SU-DHL-6 (cell line): Measurements from ENCODE around the gene KCNIP4.

Experiments
- H2AFZ ChIP-seq: fragments of 200-600 bp; sonication (generic); 2 replicates; pipeline ENCODE4 v1.6.1; 2014; ENCODE audit warnings: low read depth, mild to moderate bottlenecking, moderate library complexity, mixed read lengths, antibody characterized with exemption, low read length; ENCODE audit not compliant: severe bottlenecking
- H3F3A ChIP-seq: fragments of 200-600 bp; shearing (Covaris generic); 2 replicates; pipeline ENCODE4 v1.6.0; 2016; ENCODE audit warnings: antibody characterized with exemption, mild to moderate bottlenecking; ENCODE audit not compliant: insufficient read depth
- H3K27ac ChIP-seq: fragments of 200-600 bp; sonication (generic); 2 replicates; pipeline ENCODE4 v1.5.1; 2016; ENCODE audit warnings: low read depth, mild to moderate bottlenecking, low read length, moderate library complexity, mixed read lengths
- H3K27me3 ChIP-seq: fragments of 200-600 bp; sonication (generic), shearing (Covaris generic); 2 replicates; pipeline ENCODE4 v1.6.0; 2014; ENCODE audit warnings: mild to moderate bottlenecking, low read length
- H3K36me3 ChIP-seq: fragments of 200-600 bp; sonication (generic); 2 replicates; pipeline ENCODE4 v1.6.1; 2014; ENCODE audit warnings: mild to moderate bottlenecking, low read length, mixed read lengths
- H3K4me2 ChIP-seq: fragments of 300-600, 200-600 bp; shearing (Covaris generic), sonication (generic); 2 replicates; pipeline ENCODE4 v1.6.0; 2014; ENCODE audit warnings: low read length, low read depth, mild to moderate bottlenecking; ENCODE audit not compliant: poor library complexity, severe bottlenecking
- H3K4me3 ChIP-seq: fragments of 200-600 bp; sonication (generic); 2 replicates; pipeline ENCODE4 v1.5.1; 2014; ENCODE audit warnings: antibody characterized with exemption, low read length, mild to moderate bottlenecking, mixed read lengths; ENCODE audit not compliant: insufficient read depth, poor library complexity, severe bottlenecking
- H3K79me2 ChIP-seq: fragments of 200-600 bp; sonication (generic); 2 replicates; pipeline ENCODE4 v1.6.1; 2014; ENCODE audit warnings: mild to moderate bottlenecking, low read length, moderate library complexity; ENCODE audit not compliant: insufficient read depth
- H3K9ac ChIP-seq: fragments of 200-600 bp; sonication (generic); 2 replicates; pipeline ENCODE4 v1.7.0; 2014; ENCODE audit warnings: mild to moderate bottlenecking, low read length
- H3K9me2 ChIP-seq: fragments of 200-600 bp; sonication (generic); replicated peaks from 2 replicates; pipeline ENCODE4 v1.6.1; 2014; ENCODE audit warnings: low read length; ENCODE audit not compliant: insufficient read depth
- H3K9me3 ChIP-seq: fragments of 200-600 bp; sonication (generic); 2 replicates; pipeline ENCODE4 v1.6.1; 2014; ENCODE audit warnings: low read length, mixed read lengths; ENCODE audit not compliant: insufficient read depth
- H4K20me1 ChIP-seq: fragments of 200-600 bp; sonication (generic); 2 replicates; pipeline ENCODE4 v1.6.1; 2014; ENCODE audit warnings: low read depth, mild to moderate bottlenecking, antibody characterized with exemption, low read length, moderate library complexity, mixed read lengths
- EZH2phosphoT487 ChIP-seq: fragments of 200-600 bp; sonication (generic), shearing (Covaris generic); conservative IDR thresholded peaks from 2 replicates; pipeline ENCODE4 v1.6.1; 2018; ENCODE audit warnings: mild to moderate bottlenecking, antibody characterized with exemption, low read length, moderate library complexity, mixed read lengths
- TF ChIP-seq, protein P1 (sequence below): fragments of 200-600 bp; sonication (generic); IDR thresholded peaks from one replicate; pipeline ENCODE4 v1.5.1; 2017; ENCODE audit warnings: antibody characterized with exemption, mild to moderate bottlenecking, low read length, moderate library complexity; ENCODE audit not compliant: insufficient read depth, poor library complexity, severe bottlenecking

The KCNIP4 gene

DNA sequence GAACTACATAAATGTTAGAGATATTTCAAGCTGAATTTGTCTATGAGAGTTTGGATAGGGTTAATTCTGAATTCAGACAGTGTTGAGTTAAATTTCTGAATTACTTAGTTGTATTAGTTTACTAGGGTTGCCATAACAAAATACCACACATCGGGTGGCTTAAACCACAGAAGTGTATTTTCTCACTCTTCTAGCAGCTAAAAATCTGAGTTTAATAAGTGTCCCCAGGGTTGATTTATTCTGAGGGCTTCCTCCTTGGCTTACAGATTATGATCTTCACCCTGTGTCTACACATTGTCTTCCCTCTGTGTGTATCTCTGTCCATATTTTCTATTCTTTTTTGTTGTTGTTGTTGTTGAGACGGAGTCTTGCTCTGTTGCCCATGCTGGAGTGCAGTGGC is 929.8 kb downstream of the KCNIP4 start:
- Histone ChIP-seq H2AFZ (no peak overlapping the region), H3F3A (no peaks in the 10 kb centered on the region), H3K4me2 (no peak overlapping the region), H3K9me2 (no peaks in the 10 kb centered on the region), H3K9ac (no peak overlapping the region), H3K4me3 (no peak overlapping the region), H3K27me3 (no peaks in the 10 kb centered on the region), H4K20me1 (no peaks in the 10 kb centered on the region), H3K36me3 (no peaks in the 10 kb centered on the region), H3K79me2 (no peaks in the 10 kb centered on the region), H3K27ac (no peak overlapping the region), H3K9me3 (no peaks in the 10 kb centered on the region)
- TF ChIP-seq EZH2phosphoT487: no peak
- TF ChIP-seq, protein P1, sequence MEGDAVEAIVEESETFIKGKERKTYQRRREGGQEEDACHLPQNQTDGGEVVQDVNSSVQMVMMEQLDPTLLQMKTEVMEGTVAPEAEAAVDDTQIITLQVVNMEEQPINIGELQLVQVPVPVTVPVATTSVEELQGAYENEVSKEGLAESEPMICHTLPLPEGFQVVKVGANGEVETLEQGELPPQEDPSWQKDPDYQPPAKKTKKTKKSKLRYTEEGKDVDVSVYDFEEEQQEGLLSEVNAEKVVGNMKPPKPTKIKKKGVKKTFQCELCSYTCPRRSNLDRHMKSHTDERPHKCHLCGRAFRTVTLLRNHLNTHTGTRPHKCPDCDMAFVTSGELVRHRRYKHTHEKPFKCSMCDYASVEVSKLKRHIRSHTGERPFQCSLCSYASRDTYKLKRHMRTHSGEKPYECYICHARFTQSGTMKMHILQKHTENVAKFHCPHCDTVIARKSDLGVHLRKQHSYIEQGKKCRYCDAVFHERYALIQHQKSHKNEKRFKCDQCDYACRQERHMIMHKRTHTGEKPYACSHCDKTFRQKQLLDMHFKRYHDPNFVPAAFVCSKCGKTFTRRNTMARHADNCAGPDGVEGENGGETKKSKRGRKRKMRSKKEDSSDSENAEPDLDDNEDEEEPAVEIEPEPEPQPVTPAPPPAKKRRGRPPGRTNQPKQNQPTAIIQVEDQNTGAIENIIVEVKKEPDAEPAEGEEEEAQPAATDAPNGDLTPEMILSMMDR: no peak

DNA sequence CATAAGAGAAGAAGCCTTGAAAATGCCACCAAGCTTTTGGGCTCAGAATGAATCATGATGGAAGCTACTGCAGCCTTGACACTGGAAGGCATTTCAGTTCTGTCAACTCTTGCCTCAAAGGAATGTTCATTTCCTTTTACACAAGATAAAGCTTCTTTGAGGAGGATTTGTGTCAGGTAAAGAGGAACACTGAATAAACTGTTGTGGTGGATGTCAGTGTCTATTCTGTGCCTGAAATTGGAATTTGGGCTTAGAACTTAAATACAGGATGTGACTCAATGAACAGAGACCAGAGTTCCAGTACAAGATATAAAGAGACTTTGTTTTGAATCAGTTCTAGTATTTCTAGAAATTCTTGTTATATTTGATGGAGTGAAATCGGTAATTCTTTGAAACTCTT is 935.1 kb downstream of the KCNIP4 start:
- Histone ChIP-seq H3K27ac (no peak overlapping the region), H3K4me2 (no peak overlapping the region), H3K9ac (no peak overlapping the region), H3K9me3 (no peaks in the 10 kb centered on the region), H3K9me2 (no peaks in the 10 kb centered on the region), H3K4me3 (no peak overlapping the region), H3K27me3 (no peaks in the 10 kb centered on the region), H4K20me1 (no peaks in the 10 kb centered on the region), H3K36me3 (no peaks in the 10 kb centered on the region), H2AFZ (no peak overlapping the region), H3F3A (no peaks in the 10 kb centered on the region), H3K79me2 (no peaks in the 10 kb centered on the region)
- TF ChIP-seq, protein P1: no peak
- no peak for TF ChIP-seq EZH2phosphoT487

DNA sequence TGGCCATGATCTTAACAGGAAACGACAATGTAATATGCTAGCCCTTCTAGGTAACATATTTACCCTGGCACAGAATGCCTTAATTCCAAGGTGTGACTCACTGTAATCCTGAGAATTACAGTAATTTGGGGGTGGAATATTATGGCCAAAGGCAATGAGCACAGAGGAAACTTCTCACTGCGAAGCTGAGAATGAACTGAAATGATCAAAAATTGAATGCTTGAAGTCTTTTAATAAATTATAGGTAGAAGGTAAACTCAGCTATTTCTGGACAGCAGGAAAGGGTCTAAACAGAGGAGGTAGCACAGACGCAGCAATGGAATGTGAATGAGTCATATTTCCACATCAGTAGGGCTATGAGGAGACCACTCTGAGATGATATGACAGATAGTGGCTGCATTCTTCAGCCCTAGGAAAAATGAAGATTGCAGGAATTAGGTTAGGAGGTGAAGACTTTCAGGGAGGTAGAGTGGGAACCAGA is 935.7 kb downstream of the KCNIP4 start:
- Histone ChIP-seq H2AFZ (no peak overlapping the region), H3K9me2 (no peaks in the 10 kb centered on the region), H3K36me3 (no peaks in the 10 kb centered on the region), H4K20me1 (no peaks in the 10 kb centered on the region), H3K9ac (no peak overlapping the region), H3K27ac (no peak overlapping the region), H3K27me3 (no peaks in the 10 kb centered on the region), H3F3A (no peaks in the 10 kb centered on the region), H3K4me3 (no peak overlapping the region), H3K9me3 (no peaks in the 10 kb centered on the region), H3K79me2 (no peaks in the 10 kb centered on the region), H3K4me2 (no peak overlapping the region)
- no peak for TF ChIP-seq EZH2phosphoT487
- TF ChIP-seq, protein P1: no peak

DNA sequence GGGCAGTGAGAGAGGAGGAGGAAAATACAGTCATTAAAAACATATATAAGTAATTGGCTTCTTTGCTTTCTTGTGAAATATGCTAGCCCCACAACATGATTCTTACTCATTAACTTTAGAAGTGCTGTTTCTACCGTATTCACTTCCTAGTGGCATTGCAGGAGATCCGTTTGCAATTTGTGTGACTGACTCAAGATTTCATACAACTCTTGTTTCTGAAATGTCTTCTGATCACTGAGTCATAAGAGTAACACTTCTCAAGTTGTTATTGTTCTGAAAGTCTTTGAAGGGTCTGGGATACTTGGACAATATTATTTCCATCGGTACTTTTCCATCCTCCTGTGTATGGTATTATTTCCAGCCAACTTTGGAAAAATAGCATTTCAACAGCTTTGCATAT is 937.5 kb downstream of the KCNIP4 start:
- no peaks in the 10 kb centered on the region for H3K9me3 ChIP-seq
- H3K36me3 ChIP-seq: no peaks in the 10 kb centered on the region
- no peak overlapping the region for H3K4me3 ChIP-seq
- no peaks in the 10 kb centered on the region for H4K20me1 ChIP-seq
- no peaks in the 10 kb centered on the region for H3K9me2 ChIP-seq
- no peaks in the 10 kb centered on the region for H3K79me2 ChIP-seq
- H3K27ac ChIP-seq: no peak overlapping the region
- no peak overlapping the region for H3K9ac ChIP-seq
- no peak overlapping the region for H2AFZ ChIP-seq
- H3F3A ChIP-seq: no peaks in the 10 kb centered on the region
- no peak overlapping the region for H3K4me2 ChIP-seq
- no peaks in the 10 kb centered on the region for H3K27me3 ChIP-seq
- no peak for TF ChIP-seq EZH2phosphoT487
- TF ChIP-seq, protein P1: no peak
